Loucy (cell line): ENCODE measurements around the gene ZSCAN9.

Experiments
- H2AFZ ChIP-seq: fragments of 200-600 bp; sonication (generic); 2 replicates; pipeline ENCODE4 v1.6.0; 2016; ENCODE audit warnings: antibody characterized with exemption, mild to moderate bottlenecking, low read length, moderate library complexity
- H3F3A ChIP-seq: fragments of 200-600 bp; 2 replicates; pipeline ENCODE4 v1.6.0; 2016; ENCODE audit warnings: antibody characterized with exemption, low read depth, mild to moderate bottlenecking
- H3K27me3 ChIP-seq: fragments of 200-600 bp; sonication (generic); 2 replicates; pipeline ENCODE4 v1.6.1; 2014; ENCODE audit warnings: low read length, mild to moderate bottlenecking; ENCODE audit not compliant: insufficient read depth, poor library complexity, severe bottlenecking
- H3K36me3 ChIP-seq: fragments of 200-600 bp; sonication (generic); 2 replicates; pipeline ENCODE4 v1.6.1; 2016; ENCODE audit warnings: low read length; ENCODE audit not compliant: insufficient read depth
- H3K4me1 ChIP-seq: fragments of 200-600 bp; sonication (generic); 2 replicates; pipeline ENCODE4 v1.5.1; 2014; ENCODE audit warnings: low read length, mild to moderate bottlenecking; ENCODE audit not compliant: insufficient read depth, poor library complexity, severe bottlenecking
- H3K4me2 ChIP-seq: fragments of 200-600 bp; sonication (generic); 2 replicates; pipeline ENCODE4 v1.6.0; 2014; ENCODE audit warnings: antibody characterized with exemption, low read length, low read depth, mild to moderate bottlenecking; ENCODE audit not compliant: poor library complexity, severe bottlenecking
- H3K4me3 ChIP-seq: fragments of 200-600 bp; sonication (generic); 2 replicates; pipeline ENCODE4 v1.5.1; 2014; ENCODE audit warnings: low read length, mild to moderate bottlenecking, mixed read lengths; ENCODE audit not compliant: poor library complexity, severe bottlenecking
- H3K79me2 ChIP-seq: fragments of 200-600 bp; sonication (generic); 2 replicates; pipeline ENCODE4 v1.6.1; 2014; ENCODE audit warnings: low read length; ENCODE audit not compliant: insufficient read depth
- H3K9ac ChIP-seq: fragments of 200-600 bp; sonication (generic); 2 replicates; pipeline ENCODE4 v1.6.0; 2014; ENCODE audit warnings: mild to moderate bottlenecking, low read depth, low read length, moderate library complexity; ENCODE audit not compliant: poor library complexity, severe bottlenecking
- H3K9me2 ChIP-seq: fragments of 200-600 bp; sonication (generic); replicated peaks from 2 replicates; pipeline ENCODE4 v1.6.1; 2016; ENCODE audit warnings: low read depth, low read length, mixed read lengths
- H3K9me3 ChIP-seq: fragments of 200-600 bp; sonication (generic); 2 replicates; pipeline ENCODE4 v1.6.1; 2014; ENCODE audit warnings: mild to moderate bottlenecking, antibody characterized with exemption, low read length, low read depth; ENCODE audit not compliant: insufficient read depth
- H4K20me1 ChIP-seq: fragments of 200-600 bp; sonication (generic); 2 replicates; pipeline ENCODE4 v1.6.0; 2014; ENCODE audit warnings: antibody characterized with exemption, low read length, mild to moderate bottlenecking; ENCODE audit not compliant: insufficient read depth, poor library complexity, severe bottlenecking
- EZH2phosphoT487 ChIP-seq: fragments of 200-600 bp; IDR thresholded peaks from 2 replicates; pipeline ENCODE4 v1.6.1; 2018; ENCODE audit warnings: antibody characterized with exemption, mild to moderate bottlenecking, moderate library complexity, borderline replicate concordance
- TF ChIP-seq, protein P1 (sequence below): fragments of 200-600 bp; sonication (generic); conservative IDR thresholded peaks from 2 replicates; pipeline ENCODE4 v1.5.1; 2014; ENCODE audit warnings: mild to moderate bottlenecking, antibody characterized with exemption, low read length

Gene ZSCAN9

DNA sequence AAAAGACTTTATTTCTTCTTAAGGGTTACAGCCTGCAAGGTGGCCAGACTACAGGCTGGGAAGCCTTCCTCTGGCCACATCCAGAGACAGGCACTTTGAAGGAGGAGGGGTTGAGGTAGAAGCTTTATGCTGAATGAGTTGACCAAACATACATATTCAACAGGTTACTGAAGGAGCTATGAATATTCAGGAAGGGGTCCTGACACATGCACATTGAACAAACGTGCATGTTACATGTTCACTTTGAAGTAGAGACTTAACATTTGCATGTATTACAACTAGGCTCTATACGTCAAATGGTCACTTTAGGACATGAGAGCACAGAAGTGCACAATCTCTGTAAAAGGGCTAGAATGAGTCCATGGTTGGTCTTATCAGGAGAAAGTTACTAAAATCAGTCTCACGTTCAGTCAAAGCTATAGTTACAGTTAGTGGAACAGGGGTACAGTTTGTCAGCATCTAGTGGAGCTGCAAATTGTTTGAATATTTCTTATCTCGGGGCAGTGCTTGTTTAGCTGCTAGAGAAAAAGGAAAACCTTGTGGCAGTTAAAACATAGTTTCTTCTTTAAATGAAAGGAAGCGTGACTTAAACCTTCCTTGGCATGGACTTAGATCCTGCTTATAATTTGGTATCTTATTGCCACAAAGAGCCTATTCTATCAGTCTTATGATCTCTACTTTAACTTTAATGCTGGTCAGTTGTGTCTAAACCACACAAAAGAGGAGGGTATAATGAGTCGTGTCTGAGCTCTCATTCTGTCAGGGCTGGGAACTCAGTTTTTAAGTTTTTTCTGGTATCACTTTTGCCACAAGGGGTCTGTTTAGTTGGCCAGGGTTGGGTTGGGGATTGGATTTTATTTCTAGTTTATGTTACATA lies 4.6 kb upstream of the ZSCAN9 start:
- Histone ChIP-seq H4K20me1 (no peaks in the 10 kb centered on the region), H3K79me2 (no peaks in the 10 kb centered on the region), H3K36me3 (no peaks in the 10 kb centered on the region), H2AFZ (peak overlapping the region; percentile 53; the same call in 1 of the 2 replicates), H3K9me3 (no peaks in the 10 kb centered on the region), H3K9me2 (no peaks in the 10 kb centered on the region), H3K27me3 (no peaks in the 10 kb centered on the region), H3K4me3 (no peak overlapping the region), H3K4me2 (peak overlapping the region; percentile 32), H3F3A (no peaks in the 10 kb centered on the region), H3K4me1 (peaks cover 4% of the 10 kb centered on the region), H3K9ac (no peak overlapping the region)
- TF ChIP-seq, protein P1, sequence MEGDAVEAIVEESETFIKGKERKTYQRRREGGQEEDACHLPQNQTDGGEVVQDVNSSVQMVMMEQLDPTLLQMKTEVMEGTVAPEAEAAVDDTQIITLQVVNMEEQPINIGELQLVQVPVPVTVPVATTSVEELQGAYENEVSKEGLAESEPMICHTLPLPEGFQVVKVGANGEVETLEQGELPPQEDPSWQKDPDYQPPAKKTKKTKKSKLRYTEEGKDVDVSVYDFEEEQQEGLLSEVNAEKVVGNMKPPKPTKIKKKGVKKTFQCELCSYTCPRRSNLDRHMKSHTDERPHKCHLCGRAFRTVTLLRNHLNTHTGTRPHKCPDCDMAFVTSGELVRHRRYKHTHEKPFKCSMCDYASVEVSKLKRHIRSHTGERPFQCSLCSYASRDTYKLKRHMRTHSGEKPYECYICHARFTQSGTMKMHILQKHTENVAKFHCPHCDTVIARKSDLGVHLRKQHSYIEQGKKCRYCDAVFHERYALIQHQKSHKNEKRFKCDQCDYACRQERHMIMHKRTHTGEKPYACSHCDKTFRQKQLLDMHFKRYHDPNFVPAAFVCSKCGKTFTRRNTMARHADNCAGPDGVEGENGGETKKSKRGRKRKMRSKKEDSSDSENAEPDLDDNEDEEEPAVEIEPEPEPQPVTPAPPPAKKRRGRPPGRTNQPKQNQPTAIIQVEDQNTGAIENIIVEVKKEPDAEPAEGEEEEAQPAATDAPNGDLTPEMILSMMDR, result peak; percentile 16
- TF ChIP-seq EZH2phosphoT487, result no peak

DNA sequence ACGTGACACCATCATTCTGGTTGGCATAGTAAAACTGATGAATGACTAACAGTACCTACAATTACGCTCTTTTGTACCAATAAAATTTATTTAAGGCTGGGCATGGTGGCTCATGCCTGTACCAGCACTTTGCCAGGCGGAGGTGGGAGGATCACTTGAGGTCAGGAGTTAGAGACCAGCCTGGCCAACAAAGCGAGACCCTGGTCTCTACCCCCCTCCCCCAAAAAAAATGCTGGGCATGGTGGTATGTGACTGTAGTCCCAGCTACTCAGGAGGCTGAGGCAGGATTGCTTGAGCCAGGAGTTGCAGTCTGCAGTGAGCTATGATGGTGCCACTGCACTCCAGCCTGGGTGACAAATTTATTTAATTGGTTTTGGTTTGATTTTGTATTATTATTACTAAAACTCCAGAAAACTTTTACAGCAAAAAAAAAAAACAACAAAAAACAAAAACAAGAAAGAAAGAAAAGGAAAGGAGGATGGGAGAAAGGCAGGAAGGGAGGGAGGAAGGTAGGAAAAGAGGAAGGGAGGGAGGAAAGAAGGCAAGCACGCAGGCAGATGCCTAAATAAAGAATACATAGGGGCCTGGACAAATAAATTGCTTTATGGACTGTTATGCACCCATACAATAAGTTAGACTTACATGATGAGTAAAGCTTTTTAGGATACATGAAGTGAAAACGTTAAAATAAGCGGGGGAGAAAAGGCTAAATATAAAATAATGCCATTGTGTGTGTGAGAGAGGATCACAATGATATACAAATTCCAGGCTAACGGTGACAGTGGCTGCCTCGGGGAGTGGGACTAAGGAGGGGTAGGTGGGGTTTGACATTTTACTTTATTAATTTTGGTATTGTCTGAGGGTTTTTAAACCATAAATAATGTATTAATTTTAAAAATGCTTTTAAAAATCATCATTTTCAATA lies 682 bp upstream of the ZSCAN9 start:
- Histone ChIP-seq H3K4me2 (no peak overlapping the region), H3K36me3 (no peaks in the 10 kb centered on the region), H3F3A (no peaks in the 10 kb centered on the region), H3K79me2 (no peaks in the 10 kb centered on the region), H3K9me2 (no peaks in the 10 kb centered on the region), H3K4me1 (peaks cover 4% of the 10 kb centered on the region), H3K4me3 (no peak overlapping the region), H3K9me3 (no peaks in the 10 kb centered on the region), H4K20me1 (no peaks in the 10 kb centered on the region), H3K27me3 (no peaks in the 10 kb centered on the region), H3K9ac (no peak overlapping the region), H2AFZ (no peak overlapping the region)
- TF ChIP-seq EZH2phosphoT487, result no peak
- TF ChIP-seq, protein P1, result no peak

DNA sequence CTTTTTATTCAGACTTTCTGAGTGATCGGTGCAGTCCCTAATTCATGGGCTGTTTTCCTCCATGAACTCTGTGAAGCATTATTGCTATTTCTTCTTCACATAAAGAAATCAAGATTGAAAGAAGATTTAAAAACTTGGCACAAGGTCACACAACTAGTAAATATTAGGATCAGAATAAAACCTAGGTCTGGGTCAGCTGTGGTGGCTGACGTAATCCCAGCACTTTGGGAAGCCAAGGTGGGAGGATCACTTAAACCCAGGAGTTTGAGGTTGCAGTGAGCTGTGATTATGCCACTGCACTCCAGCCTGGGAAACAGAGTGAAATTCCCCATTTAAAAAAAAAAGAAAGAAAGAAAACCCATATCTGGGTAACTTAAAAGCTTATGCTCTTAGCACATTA lies 1.4 kb downstream of the ZSCAN9 start:
- Histone ChIP-seq H3K4me3 (no peak overlapping the region), H3K9ac (no peak overlapping the region), H3K4me2 (no peak overlapping the region)

More for the DNA sequence above, 1.4 kb downstream of the ZSCAN9 start:
- H3K4me1 ChIP-seq, result no peaks in the 10 kb centered on the region
- H3F3A ChIP-seq, result no peaks in the 10 kb centered on the region
- H3K9me3 ChIP-seq, result no peaks in the 10 kb centered on the region
- no peaks in the 10 kb centered on the region for H4K20me1 ChIP-seq
- no peaks in the 10 kb centered on the region for H3K79me2 ChIP-seq
- TF ChIP-seq EZH2phosphoT487, result no peak
- TF ChIP-seq, protein P1, result no peak
- H3K9me2 ChIP-seq, result no peaks in the 10 kb centered on the region
- no peaks in the 10 kb centered on the region for H3K27me3 ChIP-seq
- no peak overlapping the region for H2AFZ ChIP-seq
- no peaks in the 10 kb centered on the region for H3K36me3 ChIP-seq
